RWPE1 (cell line): ENCODE measurements around the gene CST9.

Experiments used
- CTCF ChIA-PET: fragments of 350-600 bp; sonication (Branson Sonifier 250); formaldehyde crosslinking; extraction: SDS; loops from one replicate; lab custom pipeline; 2021; lab: Yijun Ruan, JAX
- POLR2A ChIA-PET: fragments of 400-600 bp; formaldehyde crosslinking; extraction: SDS; loops from one replicate; lab custom pipeline; 2020; ENCODE audit warnings: antibody characterized with exemption; ENCODE audit not compliant: low non-redundant PET; lab: Yijun Ruan, JAX
- DNase-seq: peaks from one replicate; pipeline ENCODE4 v3.0.0; 2012; ENCODE audit warnings: low spot score
- H3K27ac ChIP-seq: fragments of 450-650 bp; 2 replicates; pipeline ENCODE4 v1.5.1; 2017
- CTCF ChIP-seq: fragments of 450-650 bp; conservative IDR thresholded peaks from 2 replicates; pipeline ENCODE4 v1.5.1; 2017; ENCODE audit warnings: low read depth, mild to moderate bottlenecking

CST9 gene

GRCh38 chr20:23629542-23630391, 24.1 kb upstream of the CST9 start:
- TF ChIP-seq CTCF: no peak
- POLR2A ChIA-PET: no interaction called here
- no peak for DNase-seq

DNA sequence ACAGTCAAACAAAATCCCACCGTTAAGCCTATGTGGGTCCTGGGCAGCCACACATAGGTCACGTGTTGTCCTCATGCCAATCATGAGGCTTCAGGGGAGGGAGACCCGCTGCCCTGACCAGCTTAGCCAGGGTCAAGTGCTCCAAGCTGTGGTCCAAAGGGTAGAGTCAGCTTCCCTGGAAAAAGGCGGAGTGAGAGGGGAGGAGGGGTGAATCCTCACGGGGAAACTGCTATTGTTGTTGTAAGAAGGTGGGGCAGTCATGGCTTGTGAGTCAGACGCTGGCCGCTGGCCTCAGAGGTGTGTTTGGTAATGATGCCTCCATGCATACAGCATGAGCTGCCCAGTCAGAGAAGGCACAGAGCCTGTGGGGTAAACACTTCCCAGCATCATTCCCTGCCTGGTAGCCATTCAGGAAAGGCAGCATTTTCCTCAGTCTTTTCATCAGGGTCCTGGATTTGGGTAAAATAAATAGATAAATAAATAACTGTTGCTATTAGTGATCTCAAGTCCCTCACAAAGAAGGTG, 23.4 kb upstream of the CST9 start:
- H3K27ac ChIP-seq: peak overlapping the region; percentile 79
- DNase-seq: peak; percentile 89
- no peak for TF ChIP-seq CTCF
- CTCF ChIA-PET: no interaction called here
- POLR2A ChIA-PET: no interaction called here

More at GRCh38 chr20:23629542-23630391, 24.1 kb upstream of the CST9 start:
- CTCF ChIA-PET: no interaction called here
- H3K27ac ChIP-seq: peak overlapping the region; percentile 79

- peak overlapping the region; percentile 79 for H3K27ac ChIP-seq
- no peak for DNase-seq
- POLR2A ChIA-PET: no interaction called here
- CTCF ChIA-PET: interaction anchor here (0.7 kb wide), 1 partner anchor 1478 kb away, joined by 4 read pairs; no protein-coding TSS in a partner anchor
- TF ChIP-seq CTCF: no peak
Measured at GRCh38 chr20:23628402-23629016, 22.8 kb upstream of the CST9 start.

- no peak overlapping the region for H3K27ac ChIP-seq
- no peak for TF ChIP-seq CTCF
- CTCF ChIA-PET: no interaction called here
- DNase-seq: no peak
- POLR2A ChIA-PET: no interaction called here
Measured at GRCh38 chr20:23627501-23627900, 21.8 kb upstream of the CST9 start.

- CTCF ChIA-PET: no interaction called here
- no peak for TF ChIP-seq CTCF
- POLR2A ChIA-PET: no interaction called here
- H3K27ac ChIP-seq: peak overlapping the region; percentile 70
- DNase-seq: peak; percentile 44
Measured at GRCh38 chr20:23626040-23626620, 20.4 kb upstream of the CST9 start.

- TF ChIP-seq CTCF: no peak
- H3K27ac ChIP-seq: peak overlapping the region; percentile 70
- CTCF ChIA-PET: interaction anchor here (0.6 kb wide), 1 partner anchor 182 kb away, joined by 3 read pairs; no protein-coding TSS in a partner anchor
- peak; percentile 41 for DNase-seq
- POLR2A ChIA-PET: interaction anchor here (0.8 kb wide), 1 partner anchor 207 kb away, joined by 3 read pairs; no protein-coding TSS in a partner anchor
Measured at GRCh38 chr20:23625236-23625964, 19.7 kb upstream of the CST9 start.
